Measurements from ENCODE around the gene SLIT3.

SLIT3 gene

DNA sequence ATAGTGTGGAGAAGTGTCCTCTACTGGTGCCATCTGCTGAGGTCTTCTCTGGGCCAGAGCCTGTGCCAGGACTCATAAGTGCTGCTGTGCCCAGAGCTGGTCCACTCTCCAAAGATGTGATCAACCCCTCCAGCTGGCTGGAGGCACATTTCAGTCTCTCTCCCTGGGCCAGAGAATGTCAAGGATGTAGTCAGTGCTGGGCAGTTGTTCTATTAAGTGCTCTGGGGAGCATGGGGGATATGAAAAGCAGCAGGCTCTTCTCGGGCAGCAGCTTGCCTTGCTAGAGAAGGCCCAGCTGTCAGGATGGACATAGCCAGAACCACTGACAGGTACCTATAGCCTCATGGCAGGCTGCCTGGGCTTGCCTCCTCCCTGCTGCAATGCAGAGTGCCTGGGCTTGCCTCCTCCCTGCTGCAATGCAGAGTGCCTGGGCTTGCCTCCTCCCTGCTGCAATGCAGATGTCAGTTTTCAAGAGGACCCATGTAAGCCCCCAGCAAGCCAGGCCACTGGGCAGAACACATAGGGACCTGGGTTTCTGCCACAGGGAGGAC, 564.6 kb downstream of the SLIT3 start:
- no peak for DNase-seq (ENCODE audit: low read depth)

DNA sequence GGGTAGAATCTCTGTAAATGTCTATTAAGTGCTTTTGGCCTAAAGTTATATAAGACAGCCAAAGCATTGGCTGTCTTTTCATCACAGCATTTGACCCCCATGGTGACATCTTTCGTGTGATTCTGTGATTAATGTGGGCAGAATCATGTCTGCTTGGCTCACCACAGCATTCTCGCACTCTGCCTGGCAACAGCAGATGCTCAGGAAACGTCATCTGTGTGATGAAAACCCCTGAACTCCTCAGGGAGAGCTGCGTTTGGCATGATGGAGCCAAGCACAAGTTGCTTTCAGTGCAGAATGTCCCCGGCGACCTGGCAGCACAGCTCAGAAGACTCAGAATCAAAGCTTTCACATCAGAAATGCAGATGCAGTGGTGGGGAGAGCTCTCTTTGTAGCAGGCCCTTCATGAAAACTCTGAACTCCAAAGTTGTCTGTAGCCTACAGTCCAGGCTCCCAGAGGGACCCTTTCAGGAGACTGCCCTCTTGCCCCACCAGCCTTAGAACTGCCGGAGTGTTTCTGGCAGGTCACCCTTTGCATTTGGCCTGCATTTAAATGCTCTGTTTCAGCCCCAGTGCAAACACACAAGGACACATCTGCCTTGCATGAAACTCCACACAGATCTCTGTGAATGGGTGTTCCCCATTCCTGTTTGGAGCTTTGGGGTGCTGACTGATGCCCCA, 566.2 kb downstream of the SLIT3 start:
- DNase-seq (ENCODE audit: low read depth) = no peak

DNA sequence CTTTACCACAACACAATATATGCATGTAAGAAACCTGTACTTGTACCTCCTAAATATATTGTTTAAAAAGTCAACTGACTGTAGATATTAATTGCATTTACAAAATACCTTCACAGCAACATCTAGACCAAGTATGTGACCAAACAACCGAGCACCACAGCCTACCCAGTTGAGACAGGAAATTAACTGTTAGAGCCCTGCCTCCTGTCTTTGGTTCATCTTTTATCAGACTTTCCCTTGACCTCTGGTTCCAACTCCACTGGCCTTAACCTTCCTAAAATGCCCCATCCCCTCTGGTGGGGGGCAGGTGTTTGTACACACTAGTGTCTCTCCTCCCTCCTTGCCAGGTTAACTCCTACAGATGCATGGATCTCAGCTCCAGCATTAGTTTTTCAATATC, 566.8 kb downstream of the SLIT3 start:
- DNase-seq (ENCODE audit: low read depth) = no peak

DNA sequence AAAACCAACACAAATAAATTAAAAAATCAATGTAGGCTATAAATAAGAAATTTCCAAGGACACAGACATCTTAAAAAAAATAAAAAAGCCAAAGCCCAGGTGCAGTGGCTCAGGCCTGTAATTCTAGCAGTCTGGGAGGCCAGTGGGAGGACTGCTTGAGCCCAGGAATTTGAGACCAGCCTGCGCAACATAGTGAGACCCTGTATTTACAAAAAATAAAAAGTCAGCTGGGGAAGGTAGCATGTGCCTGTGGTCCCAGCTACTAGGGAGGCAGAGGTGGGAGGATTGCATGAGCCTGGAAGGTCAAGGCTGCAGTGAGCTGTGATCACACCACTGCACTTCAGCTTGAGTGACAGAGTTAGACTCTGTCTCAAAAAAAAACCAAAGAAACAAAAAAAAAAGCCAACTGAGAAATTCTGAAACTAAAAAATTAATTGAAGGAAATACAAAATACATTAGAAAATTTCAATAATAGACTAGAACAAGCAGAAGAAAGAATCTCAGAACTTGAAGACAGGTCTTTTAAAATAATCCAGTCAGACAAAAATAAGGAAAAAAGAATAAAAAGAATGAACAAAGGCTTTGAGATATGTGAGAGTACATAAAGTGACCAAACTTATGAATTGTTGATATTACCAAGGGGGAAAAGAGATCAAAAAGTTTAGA, 572.3 kb downstream of the SLIT3 start:
- DNase-seq (ENCODE audit: low read depth) = no peak

DNA sequence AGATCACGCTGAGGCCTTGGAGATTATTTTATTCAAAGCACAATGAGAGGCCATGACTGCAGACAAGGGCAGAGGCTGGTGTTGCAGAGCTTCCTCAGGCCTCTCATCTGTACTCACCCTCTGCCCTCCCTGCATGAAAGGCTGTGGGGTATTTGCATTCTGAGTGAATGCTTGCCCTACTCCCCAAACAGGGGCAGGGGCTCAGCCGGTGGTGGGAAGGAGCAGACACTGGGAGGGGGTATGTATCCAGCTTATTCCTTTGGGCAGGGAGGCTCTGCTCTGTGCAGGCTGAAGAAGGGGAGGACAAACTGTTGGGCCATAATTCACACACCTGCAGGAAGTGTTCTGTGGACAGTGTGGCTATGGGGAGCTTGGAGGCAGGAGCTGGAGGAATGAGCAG, 573.4 kb downstream of the SLIT3 start:
- DNase-seq (ENCODE audit: low read depth) = no peak

DNA sequence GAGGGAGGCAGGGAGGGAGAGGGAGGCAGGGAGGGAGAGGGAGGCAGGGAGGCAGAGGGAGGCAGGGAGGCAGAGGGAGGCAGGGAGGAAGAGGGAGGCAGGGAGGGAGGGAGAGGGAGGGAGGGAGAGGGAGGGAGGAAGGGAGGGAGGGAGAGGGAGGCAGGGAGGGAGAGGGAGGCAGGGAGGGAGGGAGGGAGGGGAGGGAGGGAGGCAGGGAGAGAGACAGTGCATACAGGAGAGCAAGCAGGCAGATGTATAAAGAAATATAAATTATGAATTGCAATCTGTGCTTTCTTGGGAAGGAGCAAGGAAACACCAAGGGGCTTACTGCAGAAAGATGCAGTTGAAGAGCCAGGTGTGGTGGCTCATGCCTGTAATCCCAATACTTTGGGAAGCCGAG, 574.6 kb downstream of the SLIT3 start:
- DNase-seq (ENCODE audit: low read depth) = no peak

DNA sequence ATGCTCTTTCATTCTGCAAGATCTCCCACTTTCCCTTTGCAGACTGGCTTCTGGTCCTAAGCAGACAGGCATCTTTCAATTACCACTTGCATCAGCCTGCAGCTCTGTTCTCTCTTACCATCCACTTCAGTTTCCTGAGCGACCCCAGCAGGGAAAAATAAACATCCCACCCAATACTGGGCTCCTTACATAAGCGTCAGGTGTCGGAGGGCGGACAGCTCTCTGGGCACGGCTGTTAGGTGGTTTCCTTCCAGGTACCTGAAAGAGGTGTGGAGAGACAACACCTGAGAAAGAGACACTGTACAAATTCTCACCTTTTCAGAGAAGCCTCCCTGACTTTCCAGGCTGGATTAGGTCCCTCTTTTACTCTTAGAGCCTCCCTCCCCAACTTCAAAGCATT, 576.7 kb downstream of the SLIT3 start:
- DNase-seq (ENCODE audit: low read depth) = no peak

DNA sequence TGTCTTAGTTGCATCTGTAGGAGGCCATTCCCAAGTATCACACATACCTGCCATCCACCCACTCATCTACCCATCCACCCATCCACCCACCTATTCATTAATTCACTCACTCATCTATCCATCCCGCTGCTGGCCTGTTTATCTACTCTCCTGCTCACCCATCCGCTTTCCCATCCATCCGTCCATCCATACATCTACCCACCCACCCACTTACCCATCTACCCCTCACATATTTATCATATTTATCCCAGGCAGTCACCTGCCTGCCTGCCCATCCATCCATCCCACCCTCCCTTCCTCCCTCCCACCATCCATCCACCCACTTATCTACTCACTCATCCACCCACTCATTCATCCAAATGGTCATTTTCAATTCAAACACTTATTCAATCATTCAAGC, 577.9 kb downstream of the SLIT3 start:
- DNase-seq (ENCODE audit: low read depth) = no peak

DNA sequence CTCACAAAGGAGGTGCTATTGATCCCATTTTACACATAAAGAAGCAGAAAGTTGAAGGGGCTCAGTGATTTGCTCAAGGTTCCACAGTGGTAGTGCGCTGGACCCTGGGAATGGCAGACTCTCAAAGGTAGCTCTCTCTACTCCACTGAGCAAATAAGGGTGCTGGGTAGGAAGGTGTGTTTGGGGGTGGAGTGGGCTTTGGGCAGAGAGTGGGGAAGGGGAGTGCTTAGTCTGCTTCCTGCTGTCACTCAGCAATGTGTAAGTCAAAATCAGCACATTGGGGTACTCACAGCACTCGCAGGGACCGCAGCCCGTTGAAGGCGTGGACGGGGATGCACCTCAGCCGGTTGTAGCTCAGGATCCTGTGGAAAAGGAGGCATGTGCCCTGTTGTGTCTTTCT, 579.0 kb downstream of the SLIT3 start:
- no peak for DNase-seq (ENCODE audit: low read depth)

DNA sequence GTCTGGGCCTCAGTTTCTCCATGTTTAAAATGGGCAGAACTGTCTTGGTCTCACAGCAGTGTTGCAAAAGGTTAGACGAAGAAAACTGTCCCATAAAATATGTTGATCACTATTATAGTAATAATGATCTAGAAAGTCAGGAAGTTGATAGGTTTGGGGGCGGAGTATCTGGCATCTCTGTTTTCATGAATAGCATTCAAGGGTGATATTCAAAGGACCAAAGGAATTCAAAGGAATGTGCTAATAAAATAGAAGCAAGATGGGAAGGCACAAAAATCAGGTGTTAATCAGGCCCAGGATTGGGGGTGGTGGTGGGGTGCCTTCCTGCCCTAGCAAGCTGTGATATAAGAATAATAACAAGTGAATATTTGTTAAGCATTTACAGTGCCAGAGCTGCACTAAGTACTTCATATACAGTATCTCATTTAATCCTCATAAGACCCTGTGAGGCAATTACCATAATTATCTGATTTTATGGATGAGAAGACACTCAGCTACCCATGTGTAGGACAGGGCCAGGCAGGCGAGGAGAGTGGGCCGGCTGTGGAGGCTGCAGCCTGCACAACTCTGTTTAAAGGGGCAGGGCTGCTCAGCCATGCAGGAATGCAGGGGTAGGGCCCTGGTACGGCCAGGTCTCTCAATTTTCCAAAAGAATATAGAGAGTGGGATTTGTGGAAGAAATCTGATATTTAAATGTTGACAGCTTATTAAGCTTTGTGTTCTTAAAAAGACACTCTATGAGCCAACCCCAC, 579.8 kb downstream of the SLIT3 start:
- no peak for DNase-seq (ENCODE audit: low read depth)

DNA sequence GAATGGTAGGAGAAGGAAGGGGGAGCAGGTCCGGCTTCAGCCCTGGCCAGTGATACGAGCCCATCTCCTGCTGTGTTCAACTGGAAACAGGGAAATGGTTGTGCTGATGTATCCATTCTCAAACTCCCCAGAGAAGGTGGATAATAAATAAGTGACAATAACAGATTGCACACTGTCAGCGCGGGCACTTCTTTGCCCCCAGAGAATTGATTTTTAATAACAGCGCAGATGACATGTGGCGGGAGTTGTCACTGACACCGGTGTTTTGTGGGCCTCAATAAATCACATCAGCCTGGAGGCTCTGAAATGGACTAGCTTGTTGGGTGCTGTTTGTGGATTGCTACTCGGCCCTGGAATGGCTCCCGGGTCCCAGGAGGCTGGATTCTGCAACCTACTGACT, 580.4 kb downstream of the SLIT3 start:
- DNase-seq (ENCODE audit: low read depth) = no peak

DNA sequence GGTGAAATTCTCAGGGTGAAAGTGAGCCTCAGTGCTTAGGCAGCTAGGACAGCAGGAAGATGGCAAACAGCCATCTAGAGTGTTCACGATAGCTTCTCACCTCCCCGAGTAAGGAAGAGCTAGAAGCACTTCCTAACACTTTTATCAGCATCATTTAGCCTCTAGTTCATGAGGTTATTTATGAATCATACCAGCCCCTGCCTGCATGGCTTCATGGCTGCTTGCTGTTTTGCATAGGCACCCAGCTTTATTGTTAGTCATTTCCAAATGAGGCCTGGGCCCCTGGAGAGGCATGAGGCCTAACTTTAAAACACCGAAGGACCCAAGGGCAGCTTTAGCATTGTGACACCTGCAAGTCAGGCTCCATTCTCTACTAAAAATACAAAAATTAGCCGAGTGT, 586.9 kb downstream of the SLIT3 start:
- DNase-seq (ENCODE audit: low read depth) = no peak

DNA sequence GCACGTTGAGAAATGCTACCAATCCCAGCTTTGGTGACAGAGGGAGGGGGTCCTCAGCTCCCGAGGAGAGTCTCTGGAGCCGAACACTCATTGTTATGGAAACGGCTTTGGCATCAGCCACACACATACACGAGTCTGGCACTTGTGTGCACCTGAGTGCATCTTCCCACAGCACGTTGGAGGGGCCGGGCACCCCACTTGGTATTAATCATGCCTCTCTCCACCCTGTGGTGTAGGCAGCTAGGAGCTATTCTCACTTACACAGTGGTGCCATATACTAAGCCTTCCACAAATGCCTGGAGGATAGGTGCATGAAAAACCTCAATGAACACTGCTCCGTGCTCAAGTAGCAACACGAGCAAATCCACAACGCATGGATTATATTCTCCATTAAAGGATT, 587.9 kb downstream of the SLIT3 start:
- DNase-seq (ENCODE audit: low read depth) = no peak

DNA sequence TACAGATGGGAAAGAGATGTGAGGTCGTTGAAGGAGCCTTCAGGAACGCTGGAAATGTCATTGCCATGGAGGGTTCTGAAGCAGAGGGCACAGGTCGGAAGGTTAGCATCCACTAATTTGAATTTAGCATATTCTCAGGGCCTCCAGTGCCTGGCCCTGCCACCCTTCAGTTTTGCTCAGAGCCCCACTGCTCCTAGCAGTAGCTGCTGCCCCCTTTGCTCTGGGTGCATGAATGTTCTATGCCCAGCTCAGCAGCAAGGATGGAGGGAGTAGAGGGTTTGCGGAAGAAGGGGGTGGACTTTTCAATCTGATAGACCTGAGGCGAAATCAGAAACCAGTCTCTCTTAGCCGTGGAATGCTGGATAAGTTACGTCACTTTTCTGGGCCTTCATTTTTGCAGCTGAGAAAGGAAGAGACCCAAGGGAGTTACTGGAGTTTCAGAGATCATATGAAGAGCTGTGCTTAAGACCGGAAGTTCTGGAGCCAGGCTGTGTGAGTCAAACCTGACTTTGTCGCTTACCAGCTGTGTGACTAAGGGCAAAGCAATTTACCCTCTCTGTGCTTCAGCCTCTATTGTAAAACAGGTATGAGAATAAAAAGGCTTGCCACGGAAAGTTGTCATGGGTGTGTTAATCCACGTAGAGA, 588.5 kb downstream of the SLIT3 start:
- no peak for DNase-seq (ENCODE audit: low read depth)

DNA sequence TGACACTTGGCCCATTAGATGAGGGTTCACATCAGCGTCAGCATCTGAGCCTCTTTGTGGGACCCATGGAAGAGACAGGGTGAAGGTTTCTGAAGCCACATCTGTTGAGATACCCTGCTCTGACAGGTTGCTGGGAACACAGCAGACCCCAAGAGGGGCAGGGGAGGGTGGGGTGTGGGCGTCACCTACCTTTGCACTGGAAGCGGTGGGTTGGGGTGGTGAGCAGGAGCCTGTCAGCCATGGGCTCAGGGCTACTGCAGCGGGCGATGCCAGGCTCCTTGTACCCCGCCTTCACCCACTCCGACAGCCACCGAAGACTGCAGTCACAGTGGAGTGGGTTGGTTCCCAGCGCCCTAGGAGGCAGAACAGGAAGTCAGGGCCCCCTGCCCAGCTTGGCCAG, 590.2 kb downstream of the SLIT3 start:
- no peak for DNase-seq (ENCODE audit: low read depth)

DNA sequence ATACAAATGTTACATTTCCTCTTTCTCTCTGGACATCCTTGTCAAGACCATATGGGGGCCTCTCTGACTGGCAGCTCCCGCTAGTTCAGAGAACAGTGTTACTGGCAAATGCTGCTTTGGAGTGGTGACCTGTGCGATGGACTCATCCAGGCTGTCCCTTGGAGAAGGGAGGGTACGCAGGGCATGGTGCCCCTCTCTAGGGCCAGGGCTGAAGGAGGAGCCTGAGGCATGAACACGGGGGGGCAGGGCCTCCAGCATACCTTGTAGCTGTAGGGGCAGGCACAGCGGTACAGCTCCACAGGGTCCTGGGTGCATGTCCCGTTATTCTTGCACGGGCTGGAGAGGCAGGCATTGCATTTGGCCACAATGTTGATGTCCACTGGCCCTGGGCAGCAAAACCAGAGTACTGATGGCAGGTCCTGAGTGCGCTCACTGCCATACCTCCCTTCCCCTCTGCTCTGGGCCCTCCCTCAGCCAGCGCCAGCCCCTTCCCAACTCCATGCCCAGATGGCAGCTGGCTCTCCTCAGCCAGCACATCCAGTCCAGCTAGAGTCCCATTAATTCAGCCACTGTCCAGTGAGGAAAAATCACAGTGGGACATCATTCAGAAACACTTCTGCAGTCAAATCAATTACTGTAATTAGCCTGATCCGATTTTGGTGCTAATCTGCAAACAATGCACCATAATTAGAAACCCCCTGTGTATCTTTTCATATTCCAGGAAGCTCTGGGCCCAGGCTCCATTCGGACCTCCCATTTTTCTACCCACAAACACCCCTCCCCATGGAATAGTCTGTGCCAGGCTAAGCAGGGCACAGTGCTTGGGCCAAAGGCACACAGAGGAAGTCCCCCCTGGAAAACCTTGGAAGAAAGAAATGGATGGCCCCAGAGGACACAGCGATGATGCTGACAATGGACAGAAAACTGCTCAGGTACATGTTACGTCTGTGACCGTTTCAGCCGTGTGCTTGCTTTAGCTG, 592.9 kb downstream of the SLIT3 start:
- no peak for DNase-seq (ENCODE audit: low read depth)

DNA sequence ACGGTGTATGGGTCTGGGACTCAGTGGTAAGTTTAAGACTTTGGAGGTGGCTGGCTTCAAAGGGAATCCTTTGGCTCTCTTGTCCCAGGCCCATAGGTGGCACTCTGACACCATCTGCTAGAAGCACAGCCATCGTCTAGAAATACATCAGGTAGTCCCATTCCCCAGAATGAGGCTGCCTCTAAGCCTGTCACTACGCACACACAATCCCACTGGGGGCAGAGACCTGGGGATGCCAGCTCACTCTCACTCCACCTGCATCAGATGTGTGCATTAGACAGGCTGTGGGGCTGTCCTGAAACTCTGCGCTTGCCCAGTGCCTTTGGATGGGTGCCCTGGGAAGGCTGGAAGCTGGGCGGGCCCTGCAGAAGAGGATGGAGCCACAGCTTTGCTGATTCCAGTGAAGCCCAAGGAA, 594.3 kb downstream of the SLIT3 start:
- no peak for DNase-seq (ENCODE audit: low read depth)

DNA sequence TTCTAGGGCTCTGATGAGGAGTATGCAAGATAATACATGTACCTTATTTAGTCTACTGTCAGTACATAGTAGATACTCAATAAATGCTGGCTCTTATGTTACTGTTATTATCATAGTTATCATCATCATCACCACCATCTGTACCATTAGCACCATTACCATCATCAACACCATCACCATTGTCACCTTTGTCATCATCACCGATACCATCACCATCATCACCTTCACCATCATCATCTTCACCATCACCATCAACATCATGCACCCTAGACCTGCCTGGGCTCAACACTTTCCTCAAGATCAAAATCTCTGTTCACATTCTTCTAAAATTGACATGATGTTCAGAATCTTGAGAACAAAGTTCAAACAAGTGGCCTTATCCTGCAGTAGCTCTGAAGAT, 595.6 kb downstream of the SLIT3 start:
- DNase-seq (ENCODE audit: low read depth) = no peak

DNA sequence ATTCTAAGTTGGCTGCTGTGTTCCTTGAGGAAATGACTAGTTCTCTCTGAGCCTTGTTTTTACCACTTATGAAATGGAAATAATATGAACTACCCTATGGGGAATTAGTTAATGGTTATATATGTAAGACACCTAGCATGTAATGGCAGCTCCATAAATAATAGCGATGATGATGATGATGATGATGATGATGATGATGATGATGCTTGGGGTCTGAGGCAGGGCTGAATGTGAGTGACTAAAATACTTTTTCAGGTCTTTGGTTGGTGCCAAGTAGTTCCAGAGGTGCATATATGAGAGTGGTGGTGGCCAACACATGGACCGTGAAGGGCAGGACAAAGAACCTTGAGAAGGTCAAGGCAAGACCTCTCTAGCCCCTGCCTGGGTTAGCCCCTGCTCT, 598.4 kb downstream of the SLIT3 start:
- no peak for DNase-seq (ENCODE audit: low read depth)

DNA sequence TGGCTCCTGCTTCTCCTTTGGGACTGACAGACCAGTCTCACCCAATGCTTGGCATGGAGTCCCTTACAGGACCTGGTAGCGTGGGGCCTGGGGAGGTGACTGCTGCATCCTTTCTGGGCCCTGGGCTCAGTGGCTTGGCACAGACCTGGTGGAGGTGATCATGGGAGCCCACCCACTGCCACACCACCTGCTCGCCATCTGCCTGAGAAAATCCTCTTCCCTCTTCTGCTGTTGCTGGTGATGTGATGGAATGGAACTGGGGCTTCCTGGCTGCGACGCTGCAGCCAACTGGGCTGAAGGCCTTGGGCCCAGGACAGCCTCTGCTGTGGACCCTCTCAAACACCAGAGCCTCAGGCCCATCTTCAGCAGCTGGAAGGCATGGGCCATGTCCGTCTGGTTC, 599.3 kb downstream of the SLIT3 start:
- DNase-seq (ENCODE audit: low read depth) = no peak

DNA sequence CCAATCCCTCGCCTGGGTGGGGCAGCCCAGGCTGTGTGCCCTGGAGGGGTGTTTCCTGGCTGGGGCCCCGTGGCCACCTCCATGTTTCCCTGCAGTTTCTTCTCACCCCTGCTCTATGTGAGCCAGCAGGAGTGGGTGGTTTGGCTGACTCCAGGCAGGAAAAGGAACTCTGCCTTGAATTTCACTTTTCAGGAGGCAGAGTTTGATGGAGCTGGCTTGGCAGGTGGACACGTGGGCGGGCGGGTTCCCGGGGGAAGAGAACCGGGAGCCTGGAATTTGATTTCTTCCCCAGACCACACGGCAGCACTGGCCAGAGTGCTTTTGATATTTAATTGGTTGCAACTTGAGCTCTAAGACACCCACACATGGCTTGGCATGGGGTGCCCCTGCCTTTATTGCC, 601.9 kb downstream of the SLIT3 start:
- DNase-seq (ENCODE audit: low read depth) = no peak

All from stimulated activated CD4-positive, alpha-beta T cell treated with anti-CD3 and anti-CD28 coated beads, Interleukin-2, amount 100 ng/mL, for 4 hours (primary cell).